ENCODE measurements around the gene ELF2.
A peak's percentile ranks its signal among the peaks of the same experiment; 100 is the strongest.
"Not testable (repeated sequence)": the region's sequence is repeated elsewhere in the genome, so short reads cannot be mapped to it uniquely, and the experiment has no call there.

ELF2 gene

DNA sequence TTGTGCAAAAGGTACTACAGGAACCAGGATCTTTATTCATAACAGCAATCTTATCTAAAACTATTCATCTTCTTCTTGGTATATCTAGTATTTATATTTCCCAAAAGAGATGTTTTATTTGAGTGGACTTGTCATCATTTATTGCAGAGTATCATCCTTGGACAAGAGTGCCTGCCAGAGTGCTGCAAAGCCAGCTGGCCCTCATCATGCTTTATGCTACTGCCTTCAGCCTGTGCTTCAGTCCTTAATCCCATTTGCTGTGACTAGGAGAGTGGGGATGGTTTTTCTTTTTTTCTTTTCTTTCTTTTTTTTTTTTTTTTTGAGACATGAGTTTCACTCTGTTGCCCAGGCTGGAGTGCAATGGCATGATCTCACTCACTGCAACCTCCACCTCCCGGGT is 33.5 kb upstream of the ELF2 start:
- Histone ChIP-seq H3K9me3 (replicated peaks in 1 of 11) (peaks cover 0 to 6% (median 0%) of the 10 kb centered on the region in 11 experiments; a peak in 3 of 22 replicates), H3K4me1 (peaks cover 37 to 95% (median 69%) of the 10 kb centered on the region in 10 experiments), H4K20me1 (no peaks in the 10 kb centered on the region), H3K9ac (peak overlapping the region in 4 of 11 experiments; percentile 1 to 33 (median 25); a peak in 3 of 22 replicates), H3K27me3 (no peaks in the 10 kb centered on the region), H3K36me3 (no peaks in the 10 kb centered on the region), H3K4me3 (no peak overlapping the region), H3K4me2 (peak overlapping the region in 4 of 11 experiments; percentile 16 to 37 (median 20); a peak in 4 of 22 replicates), H3K27ac (peak overlapping the region in 10 of 11 experiments; percentile 52 to 99 (median 96); a peak in 18 of 22 replicates)
- no peak for TF ChIP-seq Cebpa-rat (IDR thresholded peaks at IDR 0.05)

DNA sequence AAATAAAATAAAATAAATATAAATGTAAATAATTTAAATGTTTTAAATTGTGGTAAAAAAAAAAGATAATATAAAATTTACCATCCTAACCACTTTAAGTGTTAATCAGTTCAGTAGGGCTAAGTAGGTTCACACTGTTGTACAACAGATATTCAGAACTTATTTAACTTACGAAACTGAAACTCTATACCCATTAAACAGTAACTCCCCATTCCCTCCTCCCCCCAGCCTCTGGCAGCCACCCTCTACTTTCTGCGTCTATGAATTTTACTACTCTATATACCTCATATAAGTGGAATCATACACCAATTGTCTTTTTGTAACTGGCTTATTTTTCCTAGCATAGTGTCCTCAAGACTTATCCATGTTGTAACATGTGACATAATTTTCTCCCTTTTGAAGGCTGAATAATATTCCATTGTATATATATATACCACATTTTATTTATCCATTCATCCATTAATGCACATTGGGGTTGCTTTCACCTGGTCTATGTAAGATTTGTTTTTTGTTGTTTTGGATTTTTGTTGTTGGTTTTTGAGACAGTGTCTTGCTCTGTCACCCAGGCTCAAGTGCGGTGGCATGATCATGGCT is 32.5 kb upstream of the ELF2 start:
- Histone ChIP-seq H3K27ac (peak overlapping the region; percentile 92 to 100 (median 97)), H3K4me3 (no peak overlapping the region), H4K20me1 (no peaks in the 10 kb centered on the region), H3K27me3 (no peaks in the 10 kb centered on the region), H3K9me3 (replicated peaks in 1 of 11) (peaks cover 0 to 6% (median 0%) of the 10 kb centered on the region in 11 experiments; a peak in 3 of 22 replicates), H3K4me2 (peak overlapping the region in 10 of 11 experiments; percentile 47 to 79 (median 68); a peak in 19 of 22 replicates), H3K9ac (peak overlapping the region; percentile 69 to 89 (median 82); a peak in 18 of 22 replicates), H3K36me3 (no peaks in the 10 kb centered on the region), H3K4me1 (peaks cover 30 to 89% (median 61%) of the 10 kb centered on the region in 10 experiments)
- TF ChIP-seq Cebpa-rat (IDR thresholded peaks at IDR 0.05), result no peak

DNA sequence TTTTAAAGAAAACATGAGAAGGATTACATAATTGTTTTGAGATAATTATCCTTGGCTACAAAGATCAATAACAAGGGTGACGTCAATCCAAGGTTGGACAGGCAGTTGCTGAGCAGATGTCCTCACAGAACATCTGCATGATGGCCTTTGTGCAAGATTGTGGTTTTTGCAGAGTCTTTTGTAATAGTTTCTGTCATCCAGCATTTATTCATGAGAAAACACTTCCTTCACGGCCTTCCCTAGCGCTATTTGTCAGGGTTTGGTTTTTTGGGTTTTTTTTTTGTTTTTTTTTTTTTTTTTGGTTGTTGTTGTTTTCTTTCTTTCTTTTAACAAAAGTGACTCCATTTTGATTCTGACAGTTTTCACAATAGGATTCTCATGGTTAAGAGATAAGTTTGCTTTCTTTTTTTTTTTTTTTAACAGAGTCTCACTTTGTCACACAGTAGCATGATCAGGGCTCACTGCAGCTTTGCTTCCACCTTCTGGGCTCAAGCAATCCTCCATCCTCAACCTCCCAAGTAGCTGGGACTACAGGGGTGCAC is 31.5 kb upstream of the ELF2 start:
- Histone ChIP-seq H3K9ac (peak overlapping the region; percentile 69 to 89 (median 82)), H3K27ac (peak overlapping the region; percentile 92 to 100 (median 97)), H3K9me3 (replicated peaks in 1 of 11) (peaks cover 0 to 6% (median 0%) of the 10 kb centered on the region in 11 experiments; a peak in 3 of 22 replicates), H3K4me2 (peak overlapping the region; percentile 47 to 79 (median 66); a peak in 21 of 22 replicates), H3K4me1 (peaks cover 19 to 78% (median 50%) of the 10 kb centered on the region in 10 experiments), H4K20me1 (no peaks in the 10 kb centered on the region), H3K27me3 (no peaks in the 10 kb centered on the region), H3K36me3 (no peaks in the 10 kb centered on the region), H3K4me3 (no peak overlapping the region)
- peak; percentile 89 to 100 (median 97) for TF ChIP-seq Cebpa-rat (IDR thresholded peaks at IDR 0.05)

DNA sequence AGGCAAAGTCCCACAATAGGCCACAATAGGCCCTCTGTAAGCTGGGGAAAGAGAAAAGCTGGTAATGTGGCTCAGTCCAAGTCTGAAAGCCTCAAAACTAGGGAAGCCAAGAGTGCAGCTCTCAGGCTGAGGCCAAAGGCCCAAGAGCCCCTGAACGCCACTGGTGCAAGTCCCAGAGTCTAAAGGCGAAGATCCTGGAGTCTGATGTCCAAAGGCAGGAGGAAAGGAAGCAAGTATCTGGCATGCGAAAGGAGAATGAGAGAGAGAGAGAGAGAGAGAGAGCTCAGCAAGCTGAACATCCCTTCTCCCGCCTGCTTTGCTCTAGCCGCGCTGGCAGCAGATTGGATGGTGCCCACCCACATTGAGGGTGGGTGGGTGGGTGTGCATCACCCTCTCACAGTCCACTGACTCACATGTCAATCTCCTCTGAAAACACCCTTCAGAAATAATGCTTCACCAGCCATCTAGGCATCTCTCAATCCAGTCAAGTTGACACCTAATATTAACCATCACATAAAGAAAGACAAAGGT is 30.9 kb upstream of the ELF2 start:
- peak overlapping the region; percentile 75 to 89 (median 82) for H3K9ac ChIP-seq
- H3K4me1 ChIP-seq, result peaks cover 17 to 73% (median 46%) of the 10 kb centered on the region in 10 experiments
- H3K9me3 ChIP-seq (replicated peaks in 1 of 11), result peaks cover 0 to 6% (median 0%) of the 10 kb centered on the region in 11 experiments; a peak in 3 of 22 replicates
- no peaks in the 10 kb centered on the region for H4K20me1 ChIP-seq
- H3K27me3 ChIP-seq, result no peaks in the 10 kb centered on the region
- peak overlapping the region; percentile 56 to 83 (median 70) for H3K4me2 ChIP-seq
- no peaks in the 10 kb centered on the region for H3K36me3 ChIP-seq
- no peak for TF ChIP-seq Cebpa-rat (IDR thresholded peaks at IDR 0.05)
- H3K4me3 ChIP-seq, result no peak overlapping the region
- peak overlapping the region; percentile 92 to 100 (median 97) for H3K27ac ChIP-seq

DNA sequence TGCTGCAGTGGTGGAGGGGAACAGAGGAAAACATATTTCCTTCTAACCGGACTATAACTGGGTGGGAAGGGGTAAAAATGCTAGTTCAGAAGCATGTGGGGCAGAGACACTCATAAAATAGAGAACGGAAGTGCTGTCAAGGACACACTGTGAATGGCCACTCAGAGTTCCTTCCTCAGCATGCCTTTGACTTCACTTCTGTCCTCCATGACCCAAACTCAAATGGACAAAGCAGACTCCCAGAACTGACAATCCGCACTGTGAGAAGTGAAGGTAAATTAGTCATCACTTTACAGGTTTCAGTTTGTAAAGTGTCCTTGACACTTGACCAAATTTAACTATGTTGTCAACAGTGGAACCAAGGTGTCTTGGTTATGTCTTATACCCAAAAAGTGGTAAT is 30.2 kb upstream of the ELF2 start:
- no peaks in the 10 kb centered on the region for H3K27me3 ChIP-seq
- H3K4me2 ChIP-seq, result peak overlapping the region; percentile 53 to 83 (median 70)
- TF ChIP-seq Cebpa-rat (IDR thresholded peaks at IDR 0.05), result no peak
- no peak overlapping the region for H3K4me3 ChIP-seq
- H4K20me1 ChIP-seq, result no peaks in the 10 kb centered on the region
- H3K9me3 ChIP-seq (replicated peaks in 1 of 11), result peaks cover 0 to 6% (median 0%) of the 10 kb centered on the region in 11 experiments; a peak in 3 of 22 replicates
- H3K4me1 ChIP-seq, result peaks cover 17 to 66% (median 45%) of the 10 kb centered on the region in 10 experiments
- H3K27ac ChIP-seq, result peak overlapping the region; percentile 92 to 100 (median 97)
- H3K9ac ChIP-seq, result peak overlapping the region; percentile 29 to 89 (median 82); a peak in 19 of 22 replicates
- H3K36me3 ChIP-seq, result no peaks in the 10 kb centered on the region

DNA sequence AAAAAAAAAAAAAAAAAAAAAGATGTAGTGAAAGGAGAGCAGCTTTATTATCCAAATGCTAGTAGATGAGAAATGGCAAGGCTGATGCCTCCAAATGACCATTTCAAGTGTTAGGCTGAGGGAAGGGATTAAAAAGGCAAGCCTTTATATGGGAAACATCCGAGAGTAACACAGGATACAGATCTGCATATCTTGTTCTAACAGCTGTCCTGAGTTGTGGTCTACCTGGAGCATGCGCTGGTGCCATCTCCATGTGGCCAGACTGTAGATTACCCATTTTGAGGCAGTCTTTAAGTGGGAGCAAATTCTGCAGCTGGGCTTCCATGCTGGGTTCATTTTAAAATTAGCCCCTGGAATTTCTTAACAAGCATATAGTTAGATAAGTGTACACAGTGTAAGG is 26.0 kb upstream of the ELF2 start:
- Histone ChIP-seq H3K9me3 (replicated peaks in 1 of 11) (peaks cover 0 to 7% (median 0%) of the 10 kb centered on the region in 11 experiments; a peak in 5 of 22 replicates), H3K9ac (no peak overlapping the region), H3K27ac (no peak overlapping the region), H3K4me3 (no peak overlapping the region), H3K36me3 (no peaks in the 10 kb centered on the region), H4K20me1 (no peaks in the 10 kb centered on the region), H3K4me1 (peaks cover 7 to 46% (median 28%) of the 10 kb centered on the region in 10 experiments), H3K4me2 (no peak overlapping the region), H3K27me3 (no peaks in the 10 kb centered on the region)
- TF ChIP-seq Cebpa-rat (IDR thresholded peaks at IDR 0.05), result no peak

DNA sequence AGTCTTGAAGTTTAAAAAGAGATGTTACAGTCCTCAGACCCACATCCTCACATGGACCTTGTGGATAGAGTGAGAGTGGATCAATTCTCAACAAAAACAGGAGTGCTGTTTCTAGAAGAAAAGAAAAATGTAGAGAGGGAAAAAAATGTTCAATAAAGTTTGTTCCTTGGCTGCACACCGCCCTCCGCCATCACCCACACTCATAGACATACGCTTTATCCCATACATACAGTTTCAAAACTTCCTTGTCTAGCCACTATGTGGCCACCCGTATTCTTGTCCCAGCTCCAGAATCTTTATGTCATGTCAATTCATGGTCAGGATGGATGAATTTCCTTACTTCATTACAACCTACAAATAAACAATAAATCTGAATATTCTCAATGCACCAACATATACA is 23.5 kb upstream of the ELF2 start:
- Histone ChIP-seq H3K4me1 (peaks cover 0 to 21% (median 3%) of the 10 kb centered on the region in 10 experiments; a peak in 6 of 20 replicates), H3K27ac (peak overlapping the region in 1 of 11 experiments; percentile 30; a peak in 1 of 22 replicates), H3K4me2 (0 out of 22 replicates have a peak overlapping the region, but pooled peaks of 1 of the 11 experiments have one; percentile 2), H3K36me3 (no peaks in the 10 kb centered on the region), H3K4me3 (no peak overlapping the region), H3K9ac (no peak overlapping the region), H3K9me3 (replicated peaks in 1 of 11) (peaks cover 0 to 22% (median 10%) of the 10 kb centered on the region in 11 experiments; a peak in 18 of 22 replicates), H3K27me3 (no peaks in the 10 kb centered on the region), H4K20me1 (no peaks in the 10 kb centered on the region)
- no peak for TF ChIP-seq Cebpa-rat (IDR thresholded peaks at IDR 0.05)

DNA sequence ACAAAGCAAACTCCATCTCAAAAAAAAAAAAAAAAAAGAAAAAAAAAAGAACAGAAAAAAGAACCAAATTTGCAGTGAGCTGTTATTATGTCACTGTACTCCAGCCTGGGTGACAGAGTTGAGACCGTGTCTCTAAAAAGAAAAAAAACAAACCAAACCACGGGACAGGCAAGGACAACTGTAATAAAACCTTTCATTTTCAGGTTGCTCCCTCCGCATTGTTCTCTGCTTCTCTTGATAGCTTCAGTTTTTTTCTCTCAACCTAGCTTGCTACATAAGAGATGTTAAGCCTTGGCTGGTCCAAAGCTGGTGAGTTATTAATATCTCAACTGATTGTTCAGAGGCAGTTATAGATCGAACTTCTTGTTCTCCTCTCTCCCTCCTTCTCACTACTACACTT is 23.1 kb upstream of the ELF2 start:
- peak overlapping the region in 1 of 11 experiments; percentile 30; a peak in 1 of 22 replicates for H3K27ac ChIP-seq
- no peak for TF ChIP-seq Cebpa-rat (IDR thresholded peaks at IDR 0.05)
- H3K4me3 ChIP-seq, result no peak overlapping the region
- H4K20me1 ChIP-seq, result no peaks in the 10 kb centered on the region
- H3K4me2 ChIP-seq, result 0 out of 22 replicates have a peak overlapping the region, but pooled peaks of 2 of the 11 experiments have one; percentile 2 to 11
- no peaks in the 10 kb centered on the region for H3K36me3 ChIP-seq
- H3K27me3 ChIP-seq, result no peaks in the 10 kb centered on the region
- peaks cover 0 to 17% (median 1%) of the 10 kb centered on the region in 10 experiments; a peak in 6 of 20 replicates for H3K4me1 ChIP-seq
- H3K9me3 ChIP-seq (replicated peaks in 1 of 11), result peaks cover 0 to 22% (median 10%) of the 10 kb centered on the region in 11 experiments; a peak in 18 of 22 replicates
- H3K9ac ChIP-seq, result no peak overlapping the region

DNA sequence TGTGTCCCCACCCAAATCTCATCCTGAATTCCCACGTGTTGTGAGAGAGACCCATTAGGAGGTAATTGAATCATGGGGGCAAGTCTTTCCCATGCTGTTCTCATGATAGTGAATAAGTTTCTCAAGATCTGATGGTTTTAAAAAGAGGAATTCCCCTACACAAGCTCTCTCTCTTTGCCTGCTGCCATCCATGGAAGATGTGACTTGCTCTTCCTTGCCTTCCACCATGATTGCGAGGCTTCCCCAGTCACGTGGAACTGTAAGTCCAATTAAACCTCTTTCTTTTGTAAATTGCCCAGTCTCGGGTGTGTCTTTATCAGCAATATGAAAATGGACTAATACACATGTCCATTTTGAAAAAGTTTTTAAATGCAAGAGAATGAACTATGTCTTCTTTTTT is 20.2 kb upstream of the ELF2 start:
- not testable (repeated sequence) for H3K9ac ChIP-seq, H4K20me1 ChIP-seq, H3K27me3 ChIP-seq, H3K4me3 ChIP-seq, H3K27ac ChIP-seq, H3K36me3 ChIP-seq, H3K4me2 ChIP-seq
- Histone ChIP-seq H3K9me3 (replicated peaks in 1 of 11) (peaks cover 0 to 22% (median 10%) of the 10 kb centered on the region in 11 experiments; a peak in 18 of 22 replicates), H3K4me1 (peaks cover 0 to 22% (median 0%) of the 10 kb centered on the region in 10 experiments; a peak in 4 of 20 replicates)
